Measurements from ENCODE around the gene UQCR11. TPM values are rescaled to one million over a fixed set of nuclear protein-coding genes. Genes with fewer than 3 reads are reported as not detected.

UQCR11 gene
- total RNA-seq, 1 donor from 2014 or later, result 73.3 TPM

DNA sequence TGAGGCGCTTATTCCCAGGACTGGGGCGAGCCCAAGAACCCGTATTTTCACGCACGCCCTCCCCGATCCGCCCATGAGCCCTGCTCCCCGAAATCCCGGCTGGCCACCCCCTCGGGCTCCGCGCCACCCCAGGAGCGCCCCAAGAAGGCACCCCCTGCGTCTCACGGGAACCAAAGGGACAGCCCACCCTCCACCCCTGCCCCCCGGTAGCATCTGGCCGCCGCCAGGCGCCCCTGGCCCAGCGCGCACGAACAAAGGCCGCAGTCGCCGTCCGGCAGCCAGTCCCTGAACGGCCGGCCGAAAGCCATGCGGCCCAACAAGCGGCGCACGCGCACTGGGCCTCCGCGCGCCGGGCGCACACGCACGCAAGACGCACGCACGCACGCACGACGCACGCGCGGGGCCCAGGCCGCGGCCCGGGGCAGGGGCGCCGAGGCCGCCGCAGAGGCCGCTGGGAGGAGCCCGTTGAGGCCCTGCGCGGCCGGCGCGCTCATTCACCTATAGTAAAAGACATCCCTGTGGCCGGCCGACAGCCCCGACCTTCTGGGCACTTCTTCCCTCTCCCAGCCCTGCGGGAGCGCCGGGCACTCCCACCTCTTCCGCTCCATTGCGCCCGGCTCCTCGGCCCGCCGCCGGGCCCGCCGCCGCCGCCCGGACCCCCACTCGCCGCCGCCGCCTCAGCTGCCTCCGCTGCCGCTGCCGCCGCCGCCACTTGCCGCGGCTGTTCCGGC lies 13.1 kb downstream of the UQCR11 start:
- DNase-seq (ENCODE audit: low read depth), result peak; percentile 92

DNA sequence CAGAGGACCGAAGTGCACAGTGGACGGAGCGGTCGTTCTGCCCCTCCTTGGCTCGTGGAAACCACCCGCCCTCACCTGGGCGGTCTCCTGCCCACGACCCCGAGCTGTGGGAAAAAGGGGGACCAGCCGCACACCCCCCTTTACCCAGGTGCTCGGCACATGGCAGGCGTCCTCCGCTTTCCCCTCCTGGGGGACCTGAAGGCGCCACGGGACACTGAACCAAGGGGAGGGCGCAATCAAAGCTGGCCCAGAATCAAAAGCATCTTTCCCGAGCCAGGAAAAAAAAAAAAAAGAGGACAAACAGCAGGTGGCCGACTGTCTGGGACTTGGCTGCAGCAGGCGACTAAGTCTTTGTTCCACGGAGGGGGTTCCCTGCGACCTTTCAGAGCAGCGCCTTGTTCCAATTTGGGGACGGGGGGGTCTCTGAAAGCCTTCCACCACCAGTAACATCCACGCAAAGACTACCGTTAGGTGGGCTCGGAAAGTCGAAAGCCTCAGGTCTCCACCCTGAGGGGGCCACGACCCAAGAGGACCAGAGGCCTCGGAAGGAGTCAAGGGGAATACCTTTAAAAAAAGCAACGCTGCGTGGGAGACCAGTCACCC lies 13.7 kb downstream of the UQCR11 start:
- DNase-seq (ENCODE audit: low read depth), result peak; percentile 65

DNA sequence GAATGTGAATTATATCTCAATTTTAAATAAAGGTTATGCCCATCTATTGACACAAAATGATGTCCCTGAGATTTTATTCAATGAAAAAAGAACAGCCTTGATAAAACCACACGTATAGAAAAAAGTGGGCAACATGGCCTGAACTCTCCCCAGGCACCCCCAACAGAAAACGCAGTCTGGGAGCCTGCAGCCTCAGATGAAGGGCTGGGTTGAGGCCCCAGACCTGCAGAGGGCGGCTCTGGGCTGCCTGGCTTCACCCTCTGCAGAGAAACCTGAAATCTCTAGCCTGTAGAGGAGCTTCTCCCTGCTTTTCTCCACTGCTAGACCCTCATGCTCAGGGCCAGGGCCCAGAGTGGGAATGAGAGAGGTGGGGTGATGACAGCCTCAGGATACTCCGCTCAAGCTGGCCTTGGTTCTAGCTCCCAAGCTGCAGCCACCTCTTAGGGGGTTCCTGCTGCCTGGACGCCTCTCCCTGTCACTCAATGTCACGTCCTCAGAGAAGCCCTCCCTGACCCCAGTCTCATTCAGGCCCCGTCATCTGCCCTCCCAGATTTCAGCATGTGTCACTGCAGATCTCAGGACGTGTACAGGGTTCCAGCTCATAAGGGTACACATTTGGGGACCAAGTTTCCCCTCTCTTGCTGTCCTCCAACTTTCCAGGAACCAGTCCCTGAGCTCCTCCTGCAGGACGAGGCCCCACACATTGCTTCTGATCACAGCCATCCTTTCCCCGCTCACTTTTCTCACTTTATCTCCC lies 14.4 kb downstream of the UQCR11 start:
- DNase-seq (ENCODE audit: low read depth), result peak; percentile 37

DNA sequence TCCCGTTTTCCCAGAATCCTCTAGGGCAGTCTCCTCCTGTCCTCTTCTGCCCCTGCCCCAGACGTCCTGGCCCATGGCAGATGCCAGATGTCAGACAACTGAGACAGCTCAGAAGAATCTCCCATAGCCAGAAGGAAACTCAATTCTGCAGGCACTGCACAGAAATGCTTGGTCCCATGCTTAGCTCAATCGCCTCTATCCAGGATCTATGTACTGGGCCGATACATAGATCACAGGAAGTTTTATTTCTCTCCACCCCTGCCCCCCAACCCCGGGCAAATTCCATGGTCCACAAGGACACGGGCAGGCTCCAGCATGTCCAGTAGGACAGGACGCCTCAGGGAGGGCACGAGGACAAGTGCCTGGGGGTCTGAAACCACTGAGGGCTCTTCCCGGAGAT lies 17.4 kb downstream of the UQCR11 start:
- DNase-seq (ENCODE audit: low read depth), result peak; percentile 35

DNA sequence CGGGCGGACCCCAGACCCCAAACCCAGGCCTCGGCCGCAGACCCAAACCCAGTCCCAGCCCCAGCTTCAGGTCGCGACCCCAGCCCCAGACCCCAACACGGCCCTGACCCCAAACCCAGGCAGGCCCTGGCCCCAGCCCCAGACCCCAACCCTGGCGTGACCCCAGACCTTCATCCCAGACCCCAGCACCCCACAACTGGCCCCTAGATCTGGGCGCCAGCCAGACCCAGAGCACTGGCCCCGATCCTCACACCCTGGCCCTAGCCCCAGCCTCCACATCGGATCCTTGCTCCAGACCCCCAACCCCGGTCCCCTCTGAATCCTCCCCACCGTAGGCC lies 20.1 kb downstream of the UQCR11 start:
- DNase-seq (ENCODE audit: low read depth), result no peak

DNA sequence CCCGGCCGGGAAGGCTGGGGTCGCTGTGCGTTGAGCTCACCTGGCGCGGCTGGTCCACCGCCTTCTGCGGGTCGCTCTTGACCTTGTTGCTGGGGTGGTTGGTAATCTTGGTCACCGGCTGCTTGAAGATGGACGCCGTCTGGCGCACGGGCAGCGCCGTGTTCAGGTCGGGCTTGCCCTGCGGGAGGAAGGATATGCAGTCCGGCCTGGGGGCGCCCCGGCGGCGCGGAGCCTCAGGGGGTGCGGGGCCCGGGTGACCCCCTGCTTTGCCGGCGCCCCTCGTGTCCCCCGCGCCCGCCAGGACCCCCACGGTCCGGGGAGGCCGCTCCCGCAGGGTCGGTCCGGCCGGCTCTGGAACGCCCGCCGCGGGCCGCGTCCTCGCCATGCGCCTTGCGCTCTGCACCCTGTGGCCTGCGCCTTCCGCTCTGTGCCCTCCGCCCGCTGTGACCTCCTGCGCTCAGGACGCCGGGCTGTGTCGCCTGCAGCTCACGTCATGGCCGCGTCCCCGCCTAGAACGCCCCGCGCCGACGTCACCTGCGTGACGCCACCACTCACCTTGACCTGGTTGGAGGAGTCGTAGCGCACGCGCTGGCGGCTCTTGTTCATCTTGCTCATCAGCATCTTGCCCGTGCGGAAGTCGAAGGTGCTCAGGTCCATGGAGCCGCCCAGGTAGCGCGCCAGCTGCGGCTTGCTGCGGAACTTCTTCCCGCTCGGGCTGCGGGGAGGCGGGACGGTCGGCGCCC lies 20.6 kb downstream of the UQCR11 start:
- DNase-seq (ENCODE audit: low read depth), result no peak

DNA sequence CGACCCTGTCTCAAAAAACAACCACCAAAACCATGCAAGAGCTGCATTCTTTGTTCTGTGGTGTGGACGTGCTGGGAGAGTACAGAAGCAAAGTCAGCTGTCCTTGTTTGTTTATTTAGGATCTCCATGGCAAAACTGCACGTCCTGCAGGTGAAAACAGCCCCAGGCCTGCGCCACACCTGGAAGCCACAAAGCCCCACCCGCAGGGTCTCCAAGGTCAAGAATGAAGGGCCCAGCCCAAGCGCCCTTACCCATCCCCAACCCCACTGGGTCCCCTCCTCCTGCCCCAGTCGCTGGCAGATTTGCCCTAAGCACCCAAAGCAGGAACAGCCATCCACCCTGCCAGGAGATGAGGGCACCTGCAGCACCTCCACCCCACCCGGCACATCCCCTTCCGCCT lies 23.1 kb downstream of the UQCR11 start:
- DNase-seq (ENCODE audit: low read depth), result no peak

DNA sequence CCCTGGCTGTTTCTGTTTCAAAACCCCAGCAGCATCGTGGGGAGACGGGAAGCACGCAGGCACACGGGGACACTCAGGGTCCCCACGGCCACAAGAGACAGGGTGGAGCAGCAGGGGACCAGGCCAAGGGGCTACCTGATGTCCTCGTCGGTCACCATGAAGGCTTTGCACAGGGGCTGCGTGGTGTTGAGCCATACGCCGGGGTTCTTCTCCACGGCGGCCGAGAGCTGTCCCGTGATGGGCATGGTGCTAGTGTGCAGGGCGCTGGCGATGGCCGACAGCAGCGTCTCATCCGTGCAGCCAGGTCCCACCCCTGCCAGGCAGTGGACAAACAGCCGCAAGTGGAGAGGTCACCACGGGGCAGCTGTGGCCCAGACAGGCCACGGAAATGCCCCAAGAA lies 24.3 kb downstream of the UQCR11 start:
- no peak for DNase-seq (ENCODE audit: low read depth)

DNA sequence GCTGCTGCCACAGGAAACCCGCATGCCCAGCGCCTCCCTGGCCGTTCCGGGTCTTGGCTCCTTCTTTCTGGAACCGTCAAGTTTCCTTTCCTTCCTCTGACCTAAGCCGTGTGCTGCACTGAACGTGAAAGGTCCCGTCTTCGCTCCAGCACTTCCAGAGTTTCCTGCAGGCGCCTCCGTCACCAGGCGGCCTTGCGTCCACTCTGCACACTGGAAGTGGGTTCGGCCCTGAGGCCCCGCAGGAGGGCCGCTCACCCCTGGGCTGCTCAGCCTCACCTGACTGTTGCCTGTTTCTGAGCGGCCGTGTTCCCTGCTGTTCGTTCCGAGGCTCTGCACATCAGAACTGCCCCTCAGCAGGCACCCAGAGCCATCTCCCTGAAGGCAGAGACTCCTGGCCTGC lies 24.9 kb downstream of the UQCR11 start:
- DNase-seq (ENCODE audit: low read depth), result no peak

DNA sequence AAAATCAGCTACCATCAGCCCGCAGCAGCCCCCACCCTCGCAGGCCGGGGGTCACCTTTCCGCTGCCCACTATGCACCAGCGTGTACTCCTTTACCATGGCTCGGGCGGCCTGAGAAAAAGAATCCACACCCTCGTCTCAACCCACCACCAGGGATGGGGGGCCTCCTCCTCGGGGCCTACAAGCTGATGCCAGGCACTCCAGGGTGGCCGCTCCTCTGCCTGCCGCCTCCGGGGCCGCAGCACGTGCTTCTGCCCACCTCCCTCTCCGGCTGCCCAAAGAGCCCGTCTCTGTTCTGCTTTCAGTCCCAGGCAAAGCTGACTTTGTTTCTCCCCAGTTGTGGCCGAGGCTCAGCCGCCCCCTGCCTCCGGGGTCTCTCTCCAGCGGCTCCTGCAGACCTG lies 26.0 kb downstream of the UQCR11 start:
- DNase-seq (ENCODE audit: low read depth), result no peak

DNA sequence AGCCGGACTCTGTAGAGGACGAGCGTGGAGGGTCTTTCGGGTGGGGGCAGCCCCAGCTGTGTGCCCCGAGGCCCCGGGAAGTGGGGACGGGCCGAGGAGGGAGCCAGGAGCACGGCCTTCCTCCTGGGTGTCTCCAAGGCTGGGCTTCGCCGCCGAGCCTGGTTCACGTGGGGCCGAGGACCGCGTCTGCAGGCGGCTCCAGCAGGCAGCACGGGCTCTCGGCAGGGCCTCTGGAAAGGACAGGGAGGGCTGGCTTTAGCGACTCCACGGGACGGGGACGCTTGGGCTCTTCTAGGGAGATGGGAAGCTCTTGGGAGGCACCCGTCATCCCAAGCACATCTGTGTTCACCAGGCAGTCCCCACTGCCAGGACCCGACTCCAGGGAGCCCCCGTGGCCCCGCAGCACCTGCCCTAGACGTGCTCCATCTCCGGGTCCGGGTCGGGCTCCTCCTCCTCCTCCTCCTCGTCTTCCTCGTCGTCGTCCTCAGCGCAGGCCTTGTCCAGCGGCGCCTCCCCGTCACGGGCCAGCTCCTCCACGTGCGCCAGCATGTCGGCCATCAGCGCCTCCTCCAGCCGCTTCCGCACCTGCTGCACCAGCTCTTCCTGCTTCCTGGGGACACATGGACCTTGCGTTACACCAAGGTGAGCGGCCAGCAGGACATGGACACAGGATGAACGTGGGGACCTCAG lies 27.2 kb downstream of the UQCR11 start:
- no peak for DNase-seq (ENCODE audit: low read depth)

DNA sequence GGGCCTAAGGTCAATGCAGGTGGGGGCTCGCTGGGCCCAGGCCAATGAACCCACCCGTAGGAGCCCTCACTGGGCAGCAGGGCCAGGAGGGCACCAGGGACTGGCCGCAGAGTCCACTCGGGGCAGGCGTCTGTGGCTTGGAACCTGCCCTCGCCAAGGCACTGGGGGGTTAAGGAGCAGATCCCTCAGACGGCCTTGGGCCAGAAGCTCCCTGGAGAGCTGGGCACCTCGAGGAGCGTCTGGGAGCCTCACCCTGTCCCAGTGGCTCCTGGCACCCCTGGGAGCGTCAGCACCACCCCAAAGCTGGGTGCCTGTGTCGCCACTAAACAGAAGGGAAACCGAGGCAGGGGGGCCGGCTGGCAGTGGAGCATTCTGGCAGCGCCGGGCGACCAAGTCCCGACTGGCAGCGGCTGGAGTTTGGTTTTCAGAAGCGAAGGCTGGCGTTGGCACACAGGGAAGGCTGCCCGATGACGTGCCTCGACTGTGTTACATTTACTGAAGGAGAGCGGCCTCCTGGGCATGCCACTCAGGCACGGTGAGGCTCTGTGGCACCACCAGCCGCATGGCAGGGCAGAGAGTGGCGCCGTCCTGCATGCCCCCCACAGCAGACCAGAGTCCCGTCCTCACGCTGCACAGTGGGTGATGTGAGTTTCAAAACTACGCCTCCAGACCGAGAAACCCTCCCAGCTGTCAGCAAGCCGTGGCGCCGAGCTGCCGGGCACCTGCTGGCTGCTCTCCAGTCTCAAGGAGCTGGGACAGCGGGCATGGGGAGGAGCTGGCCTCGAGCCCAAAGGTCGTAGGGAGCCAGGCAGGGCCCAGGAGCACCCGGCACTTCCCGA lies 28.0 kb downstream of the UQCR11 start:
- no peak for DNase-seq (ENCODE audit: low read depth)

DNA sequence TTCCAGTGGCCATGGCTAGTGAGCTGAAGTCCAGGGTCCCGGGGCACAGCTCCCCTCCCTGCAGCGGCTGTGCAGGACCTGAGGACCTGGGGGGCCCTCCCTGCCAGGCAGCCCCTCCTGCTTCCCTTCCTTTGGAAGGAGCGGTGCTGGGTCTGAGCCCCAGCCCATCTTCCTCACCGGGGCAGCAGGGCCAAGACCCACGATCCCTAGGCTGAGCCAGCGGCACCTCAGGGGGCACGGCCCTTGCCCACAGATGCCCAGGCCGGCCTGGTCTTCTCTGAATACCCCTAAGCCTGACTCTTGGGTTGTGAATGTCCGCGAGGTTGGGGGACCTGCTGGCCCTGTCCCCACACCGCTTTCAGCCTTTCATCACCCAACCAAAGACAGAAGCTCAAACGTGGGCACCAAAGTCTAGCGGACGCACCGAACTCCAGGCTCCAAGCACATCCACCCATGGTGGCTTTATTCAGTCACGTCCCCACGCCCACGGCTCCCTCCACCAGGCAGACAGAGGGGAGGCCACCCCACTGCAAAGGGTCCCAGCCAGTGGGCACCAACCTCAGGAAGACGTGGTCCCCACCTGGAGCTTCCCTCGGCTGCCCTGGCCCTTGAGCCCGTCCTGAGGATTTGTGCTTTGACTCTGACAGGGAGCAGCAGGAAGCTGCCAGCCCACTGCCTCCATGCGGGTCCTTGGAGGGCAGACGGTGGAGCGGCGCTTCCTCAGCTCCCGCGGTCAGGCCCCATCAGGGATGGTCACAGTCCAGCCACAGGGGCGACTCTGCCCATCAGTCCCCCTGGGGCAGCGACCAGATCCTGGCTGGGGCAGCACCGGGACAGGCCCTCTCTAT lies 28.8 kb downstream of the UQCR11 start:
- no peak for DNase-seq (ENCODE audit: low read depth)

DNA sequence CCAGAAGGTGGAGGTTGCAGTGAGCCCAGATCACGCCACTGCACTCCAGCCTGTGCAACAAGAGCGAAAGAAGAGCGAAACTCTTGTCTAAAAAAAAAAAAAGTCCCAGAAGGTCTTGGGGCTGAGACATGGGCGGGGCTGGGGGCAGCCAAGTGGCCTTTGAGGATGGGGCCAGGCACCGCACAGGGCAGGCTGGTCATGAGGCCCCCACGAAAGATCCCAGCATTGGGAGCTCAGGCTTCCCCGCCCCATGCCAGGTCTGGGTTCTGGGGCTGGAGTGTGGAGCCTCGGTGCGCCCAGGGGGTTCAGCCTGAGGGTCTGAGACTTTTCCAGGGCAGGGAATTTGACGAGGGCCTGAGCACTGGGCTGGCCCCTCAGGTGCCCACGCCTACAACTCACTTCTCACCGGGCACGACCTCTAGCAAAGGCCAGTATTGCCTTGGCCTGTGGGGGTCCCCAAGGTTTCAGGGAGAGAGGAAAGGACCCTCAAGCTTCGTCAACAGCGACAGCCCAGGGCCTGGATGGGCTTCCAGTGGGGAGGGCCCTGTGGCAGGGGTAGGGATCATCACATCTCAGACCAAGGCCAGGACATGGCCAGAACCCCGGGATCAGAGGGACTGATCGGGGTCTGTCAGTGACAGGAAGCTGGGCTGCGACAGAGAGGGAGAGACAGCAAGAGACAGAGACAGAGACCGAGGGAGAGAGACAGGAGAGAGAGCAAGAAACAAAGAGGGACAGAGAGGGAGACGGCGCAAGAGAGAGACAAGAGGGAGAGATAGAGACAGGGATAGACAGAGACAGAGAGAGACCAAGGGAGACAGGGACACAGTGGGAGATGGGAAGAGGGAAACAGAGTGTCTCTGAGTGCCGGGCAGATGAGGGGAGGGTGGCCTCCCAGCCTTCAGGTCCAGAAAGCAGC lies 29.7 kb downstream of the UQCR11 start:
- no peak for DNase-seq (ENCODE audit: low read depth)

DNA sequence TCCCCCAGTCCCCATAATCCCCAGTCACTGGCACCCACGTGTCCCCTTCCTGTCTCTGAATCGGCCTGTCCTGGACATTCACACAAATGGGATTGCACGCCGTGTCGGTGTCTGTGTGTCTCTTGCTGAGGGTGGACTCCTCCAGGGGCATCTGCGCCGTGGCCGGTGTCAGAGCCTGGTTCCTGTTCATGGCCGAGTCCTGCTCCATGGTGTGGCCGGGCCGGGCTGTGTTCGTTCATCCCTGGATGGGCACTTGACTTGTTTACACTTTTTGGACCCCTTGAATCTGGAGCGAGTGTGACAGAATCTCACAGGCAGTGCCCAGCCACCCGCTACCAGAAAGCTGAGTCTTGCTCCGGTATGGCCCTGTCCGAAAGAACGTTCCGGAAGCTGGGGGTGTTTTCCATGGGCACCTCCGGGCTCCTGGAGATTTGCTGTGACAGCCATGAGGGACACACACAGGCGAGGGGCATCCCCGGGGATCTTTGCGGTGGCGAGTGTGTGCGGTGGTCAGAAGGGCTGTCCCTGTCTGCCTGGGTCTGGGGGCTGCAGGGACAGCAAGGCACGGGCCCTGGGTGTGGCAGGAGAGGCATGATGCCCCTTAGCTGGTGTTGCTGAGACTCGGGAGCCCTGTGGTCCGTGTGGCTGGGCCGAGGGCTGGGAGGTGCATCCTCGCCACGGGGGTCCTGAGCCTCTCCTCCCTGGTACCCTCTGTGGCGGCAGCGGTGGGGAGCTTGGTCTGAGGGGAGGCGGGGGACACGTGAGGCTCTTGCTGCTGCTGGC lies 30.7 kb downstream of the UQCR11 start:
- DNase-seq (ENCODE audit: low read depth), result no peak

DNA sequence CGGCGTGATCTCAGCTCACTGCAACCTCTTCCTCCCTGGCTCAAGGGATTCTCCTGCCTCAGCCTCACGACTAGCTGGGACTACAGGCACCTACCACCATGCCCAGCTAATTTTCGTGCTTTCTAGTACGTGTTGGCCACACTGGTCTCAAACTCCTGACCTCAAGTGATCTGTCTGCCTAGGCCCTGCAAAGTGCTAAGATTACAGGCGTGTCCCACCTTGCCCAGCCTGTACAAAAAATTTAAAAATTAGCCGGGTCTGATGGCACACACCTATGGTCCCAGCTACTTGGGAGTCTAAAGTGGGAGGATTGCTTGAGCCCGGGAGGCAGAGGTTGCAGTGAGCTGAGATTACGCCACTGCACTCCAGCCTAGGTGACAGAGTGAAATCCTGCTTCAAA lies 32.5 kb downstream of the UQCR11 start:
- no peak for DNase-seq (ENCODE audit: low read depth)

DNA sequence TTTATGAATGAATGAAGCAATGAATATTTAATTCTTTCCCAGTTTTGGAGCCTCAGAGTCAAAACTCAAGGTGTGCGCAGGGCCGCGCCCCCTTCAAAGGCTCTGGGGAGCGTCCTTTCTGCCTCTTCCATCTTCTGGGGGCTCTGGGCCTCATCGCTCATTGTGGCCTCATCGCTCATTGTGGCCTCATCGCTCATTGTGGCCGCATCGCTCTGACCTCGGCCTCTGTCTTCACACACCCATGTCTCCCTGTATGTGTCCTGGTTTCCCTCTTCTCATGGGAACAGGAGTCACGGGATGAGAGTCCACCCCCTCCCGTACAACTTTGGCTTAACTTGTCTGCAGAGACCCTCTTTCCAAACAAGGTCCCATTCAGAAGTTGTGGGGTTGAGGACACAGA lies 33.9 kb downstream of the UQCR11 start:
- no peak for DNase-seq (ENCODE audit: low read depth)

DNA sequence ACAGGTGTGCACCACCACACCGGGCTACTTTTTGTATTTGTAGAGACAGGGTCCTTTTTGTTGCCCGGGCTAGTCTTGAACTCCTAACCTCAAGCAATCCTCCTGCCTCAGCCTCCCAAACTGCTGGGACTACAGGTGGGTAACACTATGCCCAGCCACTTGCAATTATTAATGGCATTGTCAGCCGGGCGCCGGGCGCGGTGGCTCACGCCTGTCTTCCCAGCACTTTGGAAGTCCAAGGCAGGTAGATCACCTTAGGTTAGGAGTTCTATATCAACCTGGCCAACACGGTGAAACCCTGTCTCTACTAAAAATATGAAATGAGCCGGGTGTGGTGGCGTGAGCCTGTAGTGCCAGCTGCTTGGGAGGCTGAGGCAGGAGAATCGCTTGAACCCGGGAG lies 34.4 kb downstream of the UQCR11 start:
- DNase-seq (ENCODE audit: low read depth), result no peak
